HG02943 (cell line): ENCODE results near the gene LDLRAD2.
"Not testable (repeated sequence)": the region's sequence is repeated elsewhere in the genome, so short reads cannot be mapped to it uniquely, and the experiment has no call there.

Experiments
- ATAC-seq: cut with Tn5 transposase; IDR thresholded peaks from one replicate; pipeline ENCODE4 v1.9.1; 2021; ENCODE audit warnings: mild to moderate bottlenecking, low read depth, moderate library complexity; ENCODE audit not compliant: unreplicated experiment

LDLRAD2 gene

GRCh38 chr1:21822349-21822748 is 10.3 kb downstream of the LDLRAD2 start:
- ATAC-seq = no peak

GRCh38 chr1:21823206-21823979 is 11.3 kb downstream of the LDLRAD2 start:
- ATAC-seq = no peak

GRCh38 chr1:21823980-21824702 is 12.1 kb downstream of the LDLRAD2 start:
- no peak for ATAC-seq

- ATAC-seq = no peak
Observed at GRCh38 chr1:21824926-21825325, 12.9 kb downstream of the LDLRAD2 start.

- no peak for ATAC-seq
Observed at GRCh38 chr1:21825393-21825792, 13.3 kb downstream of the LDLRAD2 start.

- ATAC-seq = not testable (repeated sequence)
Observed at GRCh38 chr1:21826694-21827093, 14.6 kb downstream of the LDLRAD2 start.

GRCh38 chr1:21827141-21827679 is 15.1 kb downstream of the LDLRAD2 start:
- no peak for ATAC-seq

GRCh38 chr1:21828075-21828474 is 16.0 kb downstream of the LDLRAD2 start:
- no peak for ATAC-seq

GRCh38 chr1:21828506-21829210 is 16.6 kb downstream of the LDLRAD2 start:
- ATAC-seq = no peak

GRCh38 chr1:21829294-21829693 is 17.2 kb downstream of the LDLRAD2 start:
- ATAC-seq = no peak

- ATAC-seq = no peak
Observed at GRCh38 chr1:21830792-21831453, 18.9 kb downstream of the LDLRAD2 start.

- no peak for ATAC-seq
Observed at GRCh38 chr1:21831454-21831970, 19.4 kb downstream of the LDLRAD2 start.

GRCh38 chr1:21833392-21833976 is 21.4 kb downstream of the LDLRAD2 start:
- ATAC-seq = no peak

- ATAC-seq = no peak
Observed at GRCh38 chr1:21834094-21834493, 22.0 kb downstream of the LDLRAD2 start.

- no peak for ATAC-seq
Observed at GRCh38 chr1:21834666-21835065, 22.6 kb downstream of the LDLRAD2 start.

- no peak for ATAC-seq
Observed at GRCh38 chr1:21836010-21836409, 23.9 kb downstream of the LDLRAD2 start.

GRCh38 chr1:21836729-21837128 is 24.7 kb downstream of the LDLRAD2 start:
- no peak for ATAC-seq

- ATAC-seq = no peak
Observed at GRCh38 chr1:21837476-21837875, 25.4 kb downstream of the LDLRAD2 start.

GRCh38 chr1:21838359-21839157 is 26.5 kb downstream of the LDLRAD2 start:
- ATAC-seq = no peak
